GM15510 (cell line): ENCODE results near the gene CLDN18.

ENCODE experiments used
- POLR2A ChIP-seq: IDR thresholded peaks from 3 replicates; pipeline ENCODE4 v1.6.1; 2011; ENCODE audit warnings: borderline replicate concordance; ENCODE audit not compliant: insufficient read length; ENCODE audit errors: extremely low read depth

The CLDN18 gene

GRCh38 chr3:138009476-138010272, at the start of gene CLDN18:
TSS of gene CLDN18 (plus strand) at chr3:138010165. CDS start at chr3:138010226, 61 bp downstream.
- no peak for TF ChIP-seq POLR2A

GRCh38 chr3:137962251-137962650, 47.7 kb upstream of the CLDN18 start:
- no peak for TF ChIP-seq POLR2A

DNA sequence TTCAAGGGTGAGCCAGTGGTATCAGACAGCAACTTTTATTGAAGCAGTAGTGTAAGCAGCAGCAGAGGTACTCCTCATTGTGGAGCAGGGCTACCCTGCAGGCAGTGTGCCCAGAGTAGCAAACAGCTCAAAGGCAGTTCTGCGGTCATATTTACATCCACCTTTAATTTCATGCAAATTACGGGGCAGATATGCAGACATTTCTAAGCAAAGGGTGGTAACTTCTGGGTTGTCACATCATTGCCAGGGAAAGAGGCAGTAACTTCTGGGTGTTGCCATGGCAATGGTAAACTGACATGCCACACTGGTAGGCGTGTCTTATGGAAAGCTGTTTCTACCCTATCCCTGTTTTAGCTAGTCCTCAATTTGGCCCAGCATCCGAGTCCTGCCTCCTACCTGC, 46.5 kb upstream of the CLDN18 start:
- no peak for TF ChIP-seq POLR2A

GRCh38 chr3:137970914-137971831, 38.8 kb upstream of the CLDN18 start:
- TF ChIP-seq POLR2A, result no peak

GRCh38 chr3:137972396-137972795, 37.6 kb upstream of the CLDN18 start:
- no peak for TF ChIP-seq POLR2A

DNA sequence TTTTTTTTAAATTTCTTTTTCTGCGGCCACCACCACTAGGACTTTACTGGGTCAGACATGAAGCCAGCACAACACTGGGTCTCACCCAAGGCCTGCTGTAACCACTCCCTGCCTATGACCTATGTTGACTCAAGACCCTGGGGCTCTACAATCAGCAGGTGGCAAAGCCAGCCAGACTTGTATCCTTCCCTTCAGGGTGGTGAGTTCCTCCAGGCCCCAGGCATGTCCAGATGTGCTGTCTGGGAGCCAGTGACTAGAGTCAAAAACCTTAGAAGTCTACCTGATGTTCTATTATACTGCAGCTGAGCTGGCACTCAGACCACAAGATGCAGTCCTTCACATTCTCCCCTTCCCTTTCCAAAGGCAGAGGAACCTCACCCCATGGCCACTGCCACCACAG, 31.6 kb upstream of the CLDN18 start:
- TF ChIP-seq POLR2A, result no peak

- TF ChIP-seq POLR2A, result no peak
Observed at GRCh38 chr3:137987723-137988122, 22.2 kb upstream of the CLDN18 start.

GRCh38 chr3:137988152-137988551, 21.8 kb upstream of the CLDN18 start:
- no peak for TF ChIP-seq POLR2A

DNA sequence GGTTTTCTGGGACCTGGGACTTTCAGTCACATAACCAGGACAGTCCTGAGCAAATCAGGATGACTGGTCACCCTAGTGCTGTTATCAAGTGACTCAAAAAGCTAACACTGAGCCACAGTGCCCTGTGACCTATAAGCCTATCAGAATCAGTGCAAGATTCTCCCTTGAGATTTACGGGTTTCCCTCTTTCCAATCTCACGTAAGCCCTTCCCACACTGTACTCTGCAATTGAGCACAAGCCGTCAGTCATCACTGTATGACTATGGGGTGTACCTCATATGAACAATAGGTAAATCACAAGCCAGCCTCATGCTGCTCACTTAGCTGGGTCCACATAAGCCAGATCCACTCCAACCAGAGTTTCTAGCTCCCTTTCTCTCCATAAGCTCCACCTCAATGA, 21.0 kb upstream of the CLDN18 start:
- no peak for TF ChIP-seq POLR2A

DNA sequence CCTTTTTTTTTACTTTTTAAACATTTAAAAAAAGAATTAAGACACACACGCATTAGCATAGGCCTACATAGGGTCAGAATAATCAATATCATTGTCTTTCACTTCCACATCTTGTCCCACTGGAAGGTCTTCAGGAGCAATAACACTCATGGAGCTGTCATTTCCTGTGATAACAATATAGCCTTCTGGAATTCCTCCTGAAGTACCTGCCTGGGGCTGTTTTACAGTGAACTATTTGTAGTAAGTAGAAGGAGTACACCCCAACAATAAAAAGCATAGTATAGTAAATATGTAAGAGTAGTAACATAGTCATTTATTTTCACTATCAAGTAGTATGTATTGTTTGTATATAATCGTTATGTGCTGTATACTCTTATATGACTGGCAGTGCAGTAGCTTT, 19.5 kb upstream of the CLDN18 start:
- no peak for TF ChIP-seq POLR2A

GRCh38 chr3:137992592-137992991, 17.4 kb upstream of the CLDN18 start:
- TF ChIP-seq POLR2A, result no peak

GRCh38 chr3:137998121-137999042, 11.6 kb upstream of the CLDN18 start:
- no peak for TF ChIP-seq POLR2A

DNA sequence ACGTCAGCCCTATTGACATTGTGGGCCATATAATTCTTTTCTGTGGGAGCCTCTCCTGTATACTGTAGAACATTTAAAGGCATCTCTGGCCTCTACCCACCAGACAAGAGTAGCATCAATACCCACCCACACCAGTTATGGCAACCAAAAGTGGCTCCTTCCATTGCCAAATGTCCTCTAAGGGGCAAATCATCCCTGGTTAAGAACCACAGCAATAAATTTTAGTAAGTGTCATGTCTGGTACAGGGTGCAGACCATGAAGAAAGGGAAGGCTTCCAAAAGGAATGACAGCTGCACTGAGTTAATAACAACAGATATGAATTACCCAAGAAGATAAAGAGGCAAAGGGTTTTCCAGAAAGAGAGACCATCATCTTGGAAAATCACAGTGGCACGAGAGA, 6.9 kb upstream of the CLDN18 start:
- no peak for TF ChIP-seq POLR2A

GRCh38 chr3:138005627-138006026, 4.3 kb upstream of the CLDN18 start:
- no peak for TF ChIP-seq POLR2A
